ENCODE results near the gene B3GAT2.

Gene B3GAT2

GRCh38 chr6:70884074-70884983 lies 72.5 kb downstream of the B3GAT2 start:
- Histone ChIP-seq H2AFZ (ENCODE audit: low read depth, low read length) (peak overlapping the region; percentile 84), H3K9ac (ENCODE audit: low read length) (0 out of 2 replicates have a peak overlapping the region, but pooled peaks have one; percentile 17), H3K4me2 (ENCODE audit: low read length) (peak overlapping the region; percentile 83), H3K9me3 (ENCODE audit: insufficient read depth, low read length) (no peaks in the 10 kb centered on the region), H3K4me1 (ENCODE audit: low read length) (peaks cover 13% of the 10 kb centered on the region), H3K27me3 (ENCODE audit: low read depth, low read length) (no peaks in the 10 kb centered on the region), H4K20me1 (ENCODE audit: insufficient read depth, low read length) (no peaks in the 10 kb centered on the region), H3K79me2 (ENCODE audit: low read length) (no peaks in the 10 kb centered on the region), H3K36me3 (replicated peaks; ENCODE audit: low read depth, low read length) (no peaks in the 10 kb centered on the region), H3K27ac (ENCODE audit: low read length) (no peak overlapping the region), H3K4me3 (ENCODE audit: low read length) (peak overlapping the region; percentile 65)
- TF ChIP-seq EZH2phosphoT487 (IDR thresholded peaks at IDR 0.05; ENCODE audit: low read depth) = no peak
- TF ChIP-seq, protein P1, sequence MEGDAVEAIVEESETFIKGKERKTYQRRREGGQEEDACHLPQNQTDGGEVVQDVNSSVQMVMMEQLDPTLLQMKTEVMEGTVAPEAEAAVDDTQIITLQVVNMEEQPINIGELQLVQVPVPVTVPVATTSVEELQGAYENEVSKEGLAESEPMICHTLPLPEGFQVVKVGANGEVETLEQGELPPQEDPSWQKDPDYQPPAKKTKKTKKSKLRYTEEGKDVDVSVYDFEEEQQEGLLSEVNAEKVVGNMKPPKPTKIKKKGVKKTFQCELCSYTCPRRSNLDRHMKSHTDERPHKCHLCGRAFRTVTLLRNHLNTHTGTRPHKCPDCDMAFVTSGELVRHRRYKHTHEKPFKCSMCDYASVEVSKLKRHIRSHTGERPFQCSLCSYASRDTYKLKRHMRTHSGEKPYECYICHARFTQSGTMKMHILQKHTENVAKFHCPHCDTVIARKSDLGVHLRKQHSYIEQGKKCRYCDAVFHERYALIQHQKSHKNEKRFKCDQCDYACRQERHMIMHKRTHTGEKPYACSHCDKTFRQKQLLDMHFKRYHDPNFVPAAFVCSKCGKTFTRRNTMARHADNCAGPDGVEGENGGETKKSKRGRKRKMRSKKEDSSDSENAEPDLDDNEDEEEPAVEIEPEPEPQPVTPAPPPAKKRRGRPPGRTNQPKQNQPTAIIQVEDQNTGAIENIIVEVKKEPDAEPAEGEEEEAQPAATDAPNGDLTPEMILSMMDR (IDR thresholded peaks at IDR 0.05; ENCODE audit: low read depth, low read length) = peak; percentile 98

DNA sequence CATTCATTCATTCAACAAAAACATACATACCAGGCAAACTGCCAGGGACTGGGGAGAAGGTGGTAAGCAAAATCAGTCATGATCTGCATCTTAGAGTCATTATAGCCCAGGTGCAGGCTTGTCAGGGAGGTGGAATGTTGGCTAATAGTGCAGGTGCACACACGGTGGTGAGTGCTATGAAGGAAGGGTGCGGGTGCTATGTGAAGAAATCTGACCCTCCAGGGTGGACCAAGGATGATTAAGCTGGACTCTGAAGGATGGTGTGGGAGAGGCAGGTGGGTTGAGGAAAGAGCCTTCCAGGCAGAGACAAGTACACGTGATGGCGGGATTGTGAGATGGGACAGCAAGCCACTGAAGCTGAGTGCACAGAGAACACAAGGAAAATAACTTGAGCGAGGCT lies 77.4 kb downstream of the B3GAT2 start:
- Histone ChIP-seq H3K9ac (ENCODE audit: low read length) (no peak overlapping the region), H3K27ac (ENCODE audit: low read length) (no peak overlapping the region), H3K79me2 (ENCODE audit: low read length) (no peaks in the 10 kb centered on the region), H3K27me3 (ENCODE audit: low read depth, low read length) (no peaks in the 10 kb centered on the region), H3K9me3 (ENCODE audit: insufficient read depth, low read length) (no peaks in the 10 kb centered on the region), H3K4me1 (ENCODE audit: low read length) (peaks cover 4% of the 10 kb centered on the region; the same call in 1 of the 2 replicates), H3K4me2 (ENCODE audit: low read length) (no peak overlapping the region), H3K36me3 (replicated peaks; ENCODE audit: low read depth, low read length) (no peaks in the 10 kb centered on the region), H3K4me3 (ENCODE audit: low read length) (no peak overlapping the region), H4K20me1 (ENCODE audit: insufficient read depth, low read length) (no peaks in the 10 kb centered on the region), H2AFZ (ENCODE audit: low read depth, low read length) (no peak overlapping the region)
- TF ChIP-seq, protein P1 (IDR thresholded peaks at IDR 0.05; ENCODE audit: low read depth, low read length) = no peak
- no peak for TF ChIP-seq EZH2phosphoT487 (IDR thresholded peaks at IDR 0.05; ENCODE audit: low read depth)

- no peak overlapping the region for H3K4me3 ChIP-seq (ENCODE audit: low read length)
- H2AFZ ChIP-seq (ENCODE audit: low read depth, low read length) = no peak overlapping the region
- H4K20me1 ChIP-seq (ENCODE audit: insufficient read depth, low read length) = no peaks in the 10 kb centered on the region
- H3K9me3 ChIP-seq (ENCODE audit: insufficient read depth, low read length) = peaks cover 22% of the 10 kb centered on the region; the same call in 1 of the 2 replicates
- H3K27me3 ChIP-seq (ENCODE audit: low read depth, low read length) = no peaks in the 10 kb centered on the region
- H3K36me3 ChIP-seq (replicated peaks; ENCODE audit: low read depth, low read length) = peaks cover 5% of the 10 kb centered on the region
- H3K4me1 ChIP-seq (ENCODE audit: low read length) = no peaks in the 10 kb centered on the region
- H3K4me2 ChIP-seq (ENCODE audit: low read length) = no peak overlapping the region
- H3K9ac ChIP-seq (ENCODE audit: low read length) = no peak overlapping the region
- H3K79me2 ChIP-seq (ENCODE audit: low read length) = no peaks in the 10 kb centered on the region
- no peak for TF ChIP-seq EZH2phosphoT487 (IDR thresholded peaks at IDR 0.05; ENCODE audit: low read depth)
- TF ChIP-seq, protein P1 (IDR thresholded peaks at IDR 0.05; ENCODE audit: low read depth, low read length) = no peak
- no peak overlapping the region for H3K27ac ChIP-seq (ENCODE audit: low read length)
Observed at GRCh38 chr6:70874181-70874913, 82.5 kb downstream of the B3GAT2 start.

DNA sequence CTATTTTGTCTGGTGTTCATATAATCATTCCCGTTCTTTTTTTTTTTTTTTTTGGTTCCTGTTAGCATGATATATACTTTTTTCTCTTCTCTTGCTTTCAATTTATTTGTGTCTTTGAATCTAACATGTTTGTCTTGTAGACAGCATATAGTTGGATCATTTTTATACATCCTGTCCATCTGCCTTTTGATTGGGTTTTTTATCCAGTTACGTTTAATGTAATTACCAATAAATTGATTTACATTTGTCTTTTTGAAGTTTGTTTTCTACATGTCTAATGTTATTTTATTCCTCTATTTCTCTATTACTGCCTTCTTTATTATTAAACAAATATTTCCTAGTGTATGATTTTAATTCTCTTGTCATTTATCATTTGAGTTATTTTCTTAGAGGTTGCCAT lies 84.4 kb downstream of the B3GAT2 start:
- no peak overlapping the region for H3K9ac ChIP-seq (ENCODE audit: low read length)
- no peaks in the 10 kb centered on the region for H3K79me2 ChIP-seq (ENCODE audit: low read length)
- H3K27ac ChIP-seq (ENCODE audit: low read length) = no peak overlapping the region
- H2AFZ ChIP-seq (ENCODE audit: low read depth, low read length) = no peak overlapping the region
- peaks cover 22% of the 10 kb centered on the region; the same call in 1 of the 2 replicates for H3K9me3 ChIP-seq (ENCODE audit: insufficient read depth, low read length)
- H3K4me2 ChIP-seq (ENCODE audit: low read length) = no peak overlapping the region
- H3K4me1 ChIP-seq (ENCODE audit: low read length) = peaks cover 13% of the 10 kb centered on the region; the same call in 1 of the 2 replicates
- peaks cover 5% of the 10 kb centered on the region for H3K36me3 ChIP-seq (replicated peaks; ENCODE audit: low read depth, low read length)
- no peak for TF ChIP-seq EZH2phosphoT487 (IDR thresholded peaks at IDR 0.05; ENCODE audit: low read depth)
- TF ChIP-seq, protein P1 (IDR thresholded peaks at IDR 0.05; ENCODE audit: low read depth, low read length) = no peak
- no peaks in the 10 kb centered on the region for H3K27me3 ChIP-seq (ENCODE audit: low read depth, low read length)
- no peaks in the 10 kb centered on the region for H4K20me1 ChIP-seq (ENCODE audit: insufficient read depth, low read length)
- H3K4me3 ChIP-seq (ENCODE audit: low read length) = no peak overlapping the region
